IMR-90 (cell line): ENCODE measurements around the gene CAST. TPM values are rescaled to one million over a fixed set of nuclear protein-coding genes. Genes with fewer than 3 reads are reported as not detected.

Experiments
- ATAC-seq: fragments of 200-7000 bp; cut with Tn5 transposase; 2 replicates; pipeline ENCODE4 v1.9.1; 2020; ENCODE audit warnings: low read depth, mild to moderate bottlenecking, moderate library complexity
- BruUV-seq: library from RNA; stranded (reverse); fragments of 400-500 nt; replicated peaks from 2 replicates; lab custom pipeline; 2021; lab: Mats Ljungman, UMichigan
- CTCF ChIA-PET: fragments of 300-600 bp; formaldehyde crosslinking; extraction: SDS; loops from one replicate; lab custom pipeline; 2021; ENCODE audit warnings: antibody characterized with exemption; lab: Yijun Ruan, JAX
- POLR2A ChIA-PET: fragments of 300-600 bp; sonication (Branson Sonifier 250); formaldehyde crosslinking; loops from one replicate; lab custom pipeline; 2022; ENCODE audit warnings: antibody characterized with exemption; ENCODE audit not compliant: unreplicated experiment; lab: Charles Lee
- DNase-seq: peaks from one replicate; pipeline ENCODE4 v3.0.0; 2013
- H2AFZ ChIP-seq: replicated peaks from 2 replicates; pipeline ENCODE3; 2013; ENCODE audit warnings: low read length, mild to moderate bottlenecking; ENCODE audit not compliant: poor library complexity
- H2AK5ac ChIP-seq: 2 replicates; pipeline ENCODE4 v1.6.1; 2013; ENCODE audit warnings: low read depth, low read length, inconsistent platforms
- H2AK9ac ChIP-seq: replicated peaks from 2 replicates; pipeline ENCODE3; 2013; ENCODE audit warnings: mild to moderate bottlenecking, low read depth, low read length, moderate library complexity; ENCODE audit not compliant: poor library complexity
- H2BK120ac ChIP-seq: 2 replicates; pipeline ENCODE4 v1.6.1; 2013; ENCODE audit warnings: low read depth, low read length, inconsistent platforms
- H2BK15ac ChIP-seq: 3 replicates; pipeline ENCODE4 v1.6.1; 2013; ENCODE audit warnings: low read depth, low read length, inconsistent platforms
- H2BK20ac ChIP-seq: 2 replicates; pipeline ENCODE4 v1.6.1; 2013; ENCODE audit warnings: low read depth, mild to moderate bottlenecking, inconsistent platforms, low read length, moderate library complexity
- H2BK5ac ChIP-seq: 2 replicates; pipeline ENCODE4 v1.6.1; 2013; ENCODE audit warnings: mild to moderate bottlenecking, low read depth, low read length, inconsistent platforms; ENCODE audit not compliant: poor library complexity, severe bottlenecking
- H3K14ac ChIP-seq: replicated peaks from 2 replicates; pipeline ENCODE4 v1.6.1; 2013; ENCODE audit warnings: low read depth, low read length, inconsistent platforms
- H3K18ac ChIP-seq: 2 replicates; pipeline ENCODE4 v1.6.1; 2013; ENCODE audit warnings: low read depth, low read length, control low read depth
- H3K23ac ChIP-seq: 2 replicates; pipeline ENCODE4 v1.6.1; 2013; ENCODE audit warnings: low read depth, low read length, inconsistent platforms
- H3K27ac ChIP-seq: 2 replicates; pipeline ENCODE4 v1.5.1; 2013; ENCODE audit warnings: mild to moderate bottlenecking, control low read depth, low read length; ENCODE audit not compliant: insufficient read depth
- H3K27me3 ChIP-seq: 2 replicates; pipeline ENCODE4 v1.6.1; 2013; ENCODE audit warnings: low read length; ENCODE audit not compliant: control insufficient read depth, insufficient read depth
- H3K36me3 ChIP-seq: 2 replicates; pipeline ENCODE4 v1.6.1; 2013; ENCODE audit warnings: low read length, mixed read lengths; ENCODE audit not compliant: control insufficient read depth, insufficient read depth
- H3K4ac ChIP-seq: 2 replicates; pipeline ENCODE4 v1.6.1; 2013; ENCODE audit warnings: low read depth, low read length, inconsistent platforms
- H3K4me1 ChIP-seq: 2 replicates; pipeline ENCODE4 v1.6.1; 2013; ENCODE audit warnings: low read length, mixed read lengths; ENCODE audit not compliant: control insufficient read depth, insufficient read depth
- H3K4me2 ChIP-seq: 2 replicates; pipeline ENCODE4 v1.6.1; 2013; ENCODE audit warnings: low read depth, mild to moderate bottlenecking, control low read depth, low read length, moderate library complexity
- H3K4me3 ChIP-seq: 2 replicates; pipeline ENCODE4 v1.5.1; 2013; ENCODE audit warnings: low read depth, mild to moderate bottlenecking, control low read depth, low read length, moderate library complexity; ENCODE audit not compliant: insufficient read depth
- H3K56ac ChIP-seq: 2 replicates; pipeline ENCODE4 v1.6.1; 2013; ENCODE audit warnings: low read length, inconsistent platforms; ENCODE audit not compliant: insufficient read depth; ENCODE audit errors: extremely low read depth
- H3K79me1 ChIP-seq, 2 experiments: 2 replicates each; pipeline ENCODE4 v1.6.1; 2013; ENCODE audit warnings: low read length in 2 of 2, inconsistent platforms in 1 of 2, low read depth in 1 of 2
- H3K9ac ChIP-seq: 2 replicates; pipeline ENCODE4 v1.6.1; 2013; ENCODE audit warnings: low read depth, low read length, control low read depth
- H3K9me1 ChIP-seq: 2 replicates; pipeline ENCODE4 v1.6.1; 2013; ENCODE audit warnings: low read length, inconsistent platforms; ENCODE audit not compliant: insufficient read depth
- H3K9me3 ChIP-seq: 2 replicates; pipeline ENCODE4 v1.6.1; 2013; ENCODE audit warnings: low read length; ENCODE audit not compliant: control insufficient read depth, insufficient read depth
- H4K20me1 ChIP-seq: 2 replicates; pipeline ENCODE4 v1.6.1; 2013; ENCODE audit warnings: low read length, inconsistent platforms; ENCODE audit not compliant: insufficient read depth
- H4K5ac ChIP-seq: 2 replicates; pipeline ENCODE4 v1.6.1; 2013; ENCODE audit warnings: mild to moderate bottlenecking, low read depth, low read length, control low read depth
- H4K8ac ChIP-seq, 2 experiments: 2 replicates each; pipeline ENCODE4 v1.6.1; 2013; ENCODE audit warnings: low read depth in 2 of 2, low read length in 2 of 2, control low read depth in 1 of 2, inconsistent platforms in 1 of 2
- H4K91ac ChIP-seq: 2 replicates; pipeline ENCODE4 v1.6.1; 2013; ENCODE audit warnings: low read depth, low read length, inconsistent platforms; ENCODE audit not compliant: insufficient read depth
- CEBPB ChIP-seq: IDR thresholded peaks from 2 replicates; pipeline ENCODE4 v1.6.1; 2012; ENCODE audit warnings: low read depth, low read length, improper control_type of control experiment
- NFE2L2 ChIP-seq: fragments of 150-350 bp; IDR thresholded peaks from 2 replicates; pipeline ENCODE4 v1.6.1; 2016; ENCODE audit warnings: low read depth, mild to moderate bottlenecking, low read length
- WGBS, 2 experiments: methylation state at CpG; one replicate each; pipeline versions ENCODE4 v1.1.5 to v1.1.7; 2013; ENCODE audit warnings: missing lambda C conversion rate in 2 of 2; ENCODE audit not compliant: insufficient read length in 1 of 2; ENCODE audit errors: extremely low coverage in 2 of 2; 5-methylcytosine and 5-hydroxymethylcytosine counted together
- dilution Hi-C: fragments of 300-500 bp; cut with HindIII; formaldehyde crosslinking; loops from one replicate; pipeline ENCODE4 v1.14.3; 2018; ENCODE audit warnings: low sequenced_read_pairs; ENCODE audit not compliant: unreplicated experiment
- in situ Hi-C: fragments of 300-500 bp; cut with MboI; formaldehyde crosslinking; loops from 3 replicates; pipeline ENCODE4 v1.14.3; 2019; ENCODE audit warnings: low sequenced_read_pairs, inconsistent platforms, mixed read lengths
- intact Hi-C: fragments of 100-400 bp; cut with micrococcal nuclease; formaldehyde crosslinking; loops from 2 replicates; pipeline ENCODE4 v1.10.0; 2022
- polyA plus RNA-seq, 3 experiments: library from polyadenylated mRNA; depleted of rRNA; stranded (reverse); fragments of >200 nt; gene quantifications; 2 replicates each; pipeline ENCODE4 v1.2.3, GENCODE V29; 2012; ENCODE audit warnings: low replicate concordance in 1 of 3
- total RNA-seq: library from RNA; depleted of rRNA; stranded (reverse); fragments of >200 nt; gene quantifications from 2 replicates; pipeline ENCODE4 v1.2.3, GENCODE V29; 2012
- TF ChIP-seq, protein P1 (sequence below): fragments of 150-350 bp; IDR thresholded peaks from 2 replicates; pipeline ENCODE4 v1.6.1; 2017; ENCODE audit warnings: mild to moderate bottlenecking, antibody characterized with exemption, low read length, low read depth

Gene CAST
- total and polyA plus RNA-seq, 2 of the 4 experiments (the other 2 are of a cell fraction): 91.3 to 128 TPM

GRCh38 chr5:96640696-96641095 lies 21.5 kb upstream of the CAST start:
- Histone ChIP-seq H3K14ac (no peak overlapping the region), H2AK9ac (no peak overlapping the region), H3K56ac (no peak overlapping the region), H4K8ac (no peak overlapping the region), H3K18ac (no peak overlapping the region), H3K27me3 (no peaks in the 10 kb centered on the region), H2BK20ac (no peak overlapping the region), H4K5ac (no peak overlapping the region), H3K27ac (no peak overlapping the region), H3K9me1 (no peaks in the 10 kb centered on the region), H2AFZ (no peak overlapping the region), H3K9me3 (no peaks in the 10 kb centered on the region), H2BK5ac (no peak overlapping the region), H2AK5ac (no peak overlapping the region), H4K91ac (no peak overlapping the region), H3K36me3 (no peaks in the 10 kb centered on the region), H4K20me1 (no peaks in the 10 kb centered on the region), H3K23ac (no peak overlapping the region; the same call in 1 of the 2 replicates), H3K4me1 (peaks cover 5% of the 10 kb centered on the region), H2BK15ac (no peak overlapping the region), H3K4ac (no peak overlapping the region), H3K4me3 (no peak overlapping the region), H2BK120ac (no peak overlapping the region), H3K79me1 (no peaks in the 10 kb centered on the region), H3K9ac (no peak overlapping the region), H3K4me2 (no peak overlapping the region)
- BruUV-seq: no TSS peak
- POLR2A ChIA-PET: no interaction called here
- intact Hi-C loops (no loop called here), dilution Hi-C loops (no loop called here), in situ Hi-C loops (no loop called here)
- CTCF ChIA-PET: no interaction called here
- TF ChIP-seq NFE2L2: no peak
- no peak for TF ChIP-seq CEBPB
- TF ChIP-seq, protein P1, sequence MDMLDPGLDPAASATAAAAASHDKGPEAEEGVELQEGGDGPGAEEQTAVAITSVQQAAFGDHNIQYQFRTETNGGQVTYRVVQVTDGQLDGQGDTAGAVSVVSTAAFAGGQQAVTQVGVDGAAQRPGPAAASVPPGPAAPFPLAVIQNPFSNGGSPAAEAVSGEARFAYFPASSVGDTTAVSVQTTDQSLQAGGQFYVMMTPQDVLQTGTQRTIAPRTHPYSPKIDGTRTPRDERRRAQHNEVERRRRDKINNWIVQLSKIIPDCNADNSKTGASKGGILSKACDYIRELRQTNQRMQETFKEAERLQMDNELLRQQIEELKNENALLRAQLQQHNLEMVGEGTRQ: no peak
- DNase-seq (no peak), ATAC-seq (no peak)
- WGBS, 2 experiments: no CpG with 5 or more reads among the region's 3 CpGs
